Measurements from ENCODE around the gene ZSCAN30.

The ZSCAN30 gene

GRCh38 chr18:35278085-35278484 is 11.9 kb downstream of the ZSCAN30 start:
- DNase-seq: no peak

GRCh38 chr18:35277633-35278032 is 12.4 kb downstream of the ZSCAN30 start:
- DNase-seq: no peak

DNA sequence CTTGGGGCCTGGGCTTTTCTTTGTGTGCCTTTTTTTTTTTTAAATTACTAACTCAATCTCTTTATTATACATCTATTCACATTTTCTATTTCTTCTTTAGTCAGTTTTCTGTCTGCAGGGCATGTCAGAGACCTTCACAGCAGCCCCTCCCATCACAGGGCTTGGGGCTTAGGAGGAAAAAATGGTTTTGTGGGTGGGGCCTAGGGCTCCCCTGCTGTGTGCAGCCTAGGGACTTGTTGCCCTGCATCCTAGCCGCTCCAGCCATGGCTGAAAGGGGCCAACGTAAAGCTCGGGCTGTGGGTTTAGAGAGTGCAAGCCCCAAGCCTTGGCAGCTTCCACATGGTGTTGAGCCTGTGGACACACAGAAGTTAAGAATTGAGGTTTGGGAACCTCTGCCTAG is 13.8 kb downstream of the ZSCAN30 start:
- DNase-seq: no peak

DNA sequence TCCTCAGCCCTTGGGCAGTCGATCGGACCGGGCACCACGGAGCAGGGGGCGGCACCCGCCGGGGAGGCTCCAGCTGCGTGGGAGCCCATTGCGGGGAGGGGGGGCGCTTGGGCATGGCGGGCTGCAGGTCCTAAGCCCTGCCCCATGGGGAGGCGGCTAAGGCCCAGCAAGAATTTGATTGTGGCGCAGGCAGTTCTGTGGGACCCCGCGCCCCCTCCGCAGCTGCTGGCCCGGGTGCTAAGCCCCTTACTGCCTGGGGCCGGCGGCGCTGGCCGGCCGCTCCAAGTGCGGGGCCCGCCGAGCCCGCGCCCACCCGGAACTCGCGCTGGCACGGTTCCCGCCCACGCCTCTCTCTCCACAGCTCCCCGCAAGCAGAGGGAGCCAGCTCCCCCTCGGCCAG is 18.4 kb downstream of the ZSCAN30 start:
- DNase-seq: no peak

- peak; percentile 27 for DNase-seq
Observed at GRCh38 chr18:35268821-35269220, 21.2 kb downstream of the ZSCAN30 start.

DNA sequence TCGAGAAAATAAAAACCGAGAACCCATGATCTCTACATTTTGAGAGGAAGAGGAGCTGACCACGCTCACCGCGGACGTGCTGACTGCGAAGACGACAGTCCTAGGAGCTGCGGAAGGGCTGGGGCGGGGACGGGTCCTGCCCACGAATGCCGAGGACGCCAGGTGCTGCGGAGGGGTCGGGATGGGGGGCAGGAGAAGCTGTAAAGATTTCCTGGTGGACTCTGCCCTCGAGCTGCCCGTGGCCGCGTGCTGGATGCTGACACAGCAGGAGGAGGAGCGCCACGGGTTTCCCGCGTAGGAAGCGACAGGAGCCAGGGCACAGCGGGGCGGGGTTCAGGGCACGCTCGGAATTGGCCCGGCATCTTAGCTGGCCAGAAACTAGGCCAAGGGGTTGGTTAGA is 22.2 kb downstream of the ZSCAN30 start:
- DNase-seq: no peak

- no peak for DNase-seq
Observed at GRCh38 chr18:35267161-35267651, 22.8 kb downstream of the ZSCAN30 start.

DNA sequence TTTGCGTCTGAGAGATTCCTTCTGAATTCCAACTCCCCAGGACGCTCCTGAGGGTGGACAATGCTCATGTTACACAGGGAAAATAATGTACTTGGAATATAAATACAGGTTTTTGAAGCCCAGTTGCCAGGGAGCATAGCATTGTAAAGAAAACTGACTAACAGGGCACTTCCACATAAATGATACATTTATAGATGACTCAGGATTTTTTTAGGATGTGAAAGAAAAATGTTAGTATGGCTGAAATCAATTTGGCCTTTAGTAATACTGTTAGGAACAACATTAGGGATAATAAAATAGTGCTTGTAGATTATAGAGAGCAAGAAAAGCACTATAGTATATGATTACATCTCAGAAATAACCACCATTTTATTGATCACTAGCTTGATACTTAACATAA is 25.6 kb downstream of the ZSCAN30 start:
- no peak for DNase-seq

DNA sequence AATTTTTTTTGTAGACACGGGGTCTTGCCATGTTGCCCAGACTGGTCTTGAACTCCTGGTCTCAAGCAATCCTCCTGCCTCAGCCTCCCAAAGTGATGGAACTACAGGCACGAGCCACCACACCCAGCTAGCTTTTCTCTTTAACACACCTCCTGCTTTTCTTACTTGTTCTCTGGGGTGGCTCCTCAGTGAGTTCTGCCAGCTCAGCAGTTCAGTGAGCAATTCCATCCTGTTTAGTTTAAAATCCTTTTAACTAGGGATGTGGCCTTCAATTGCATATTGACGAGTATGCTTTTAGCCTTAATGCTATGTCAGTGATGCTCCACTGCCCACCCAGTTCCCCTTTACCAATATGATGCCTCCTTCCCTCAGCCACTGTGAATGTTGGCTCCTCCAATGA is 33.1 kb downstream of the ZSCAN30 start:
- DNase-seq: no peak

DNA sequence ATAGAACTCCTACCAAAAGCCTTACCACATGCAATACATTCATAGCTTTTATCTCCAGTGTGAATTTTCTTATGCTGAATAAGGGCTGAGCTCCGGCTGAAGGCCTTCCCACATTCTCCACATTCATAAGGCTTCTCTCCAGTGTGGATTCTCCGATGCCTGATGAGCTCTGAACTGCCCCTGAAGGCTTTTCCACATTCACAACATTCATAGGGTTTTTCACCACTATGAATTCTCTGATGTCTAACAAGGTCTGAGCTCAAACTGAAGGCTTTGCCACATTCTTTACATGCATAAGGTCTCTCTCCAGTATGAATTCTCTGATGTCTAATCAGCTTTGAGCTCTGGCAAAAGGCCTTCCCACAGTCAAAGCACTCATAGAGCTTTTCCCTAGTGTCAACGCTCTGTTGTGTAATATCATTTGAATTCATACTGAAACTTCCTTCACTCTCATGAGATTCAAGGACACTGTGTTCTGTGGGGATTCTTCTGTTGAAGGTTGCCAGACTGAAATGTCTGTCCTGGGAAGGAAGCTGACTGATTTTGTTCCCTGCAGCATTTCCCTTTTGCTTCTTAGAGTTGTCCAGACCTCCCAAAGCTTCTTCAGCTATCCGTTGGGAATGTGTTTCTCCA is 36.3 kb downstream of the ZSCAN30 start:
- no peak for DNase-seq

DNA sequence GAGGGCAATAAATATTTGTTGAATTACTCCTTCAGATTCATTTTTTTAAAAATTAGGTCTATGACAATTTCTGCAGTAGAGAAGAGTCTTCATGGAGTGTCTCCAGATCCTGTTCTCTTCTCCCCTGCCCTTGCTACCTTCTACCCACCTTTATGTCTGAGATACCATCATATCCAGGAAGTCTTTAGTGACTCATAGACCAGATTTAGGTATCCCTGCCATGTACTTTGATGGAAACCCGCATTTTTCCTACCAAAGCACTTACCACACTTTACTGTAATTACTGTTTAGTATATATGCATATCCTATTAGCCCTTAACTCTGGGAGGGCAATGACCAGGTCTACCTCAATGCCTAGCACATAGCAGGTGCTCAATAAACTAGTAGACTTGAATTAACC is 37.6 kb downstream of the ZSCAN30 start:
- no peak for DNase-seq

GRCh38 chr18:35248429-35248828 is 41.6 kb downstream of the ZSCAN30 start:
- no peak for DNase-seq

DNA sequence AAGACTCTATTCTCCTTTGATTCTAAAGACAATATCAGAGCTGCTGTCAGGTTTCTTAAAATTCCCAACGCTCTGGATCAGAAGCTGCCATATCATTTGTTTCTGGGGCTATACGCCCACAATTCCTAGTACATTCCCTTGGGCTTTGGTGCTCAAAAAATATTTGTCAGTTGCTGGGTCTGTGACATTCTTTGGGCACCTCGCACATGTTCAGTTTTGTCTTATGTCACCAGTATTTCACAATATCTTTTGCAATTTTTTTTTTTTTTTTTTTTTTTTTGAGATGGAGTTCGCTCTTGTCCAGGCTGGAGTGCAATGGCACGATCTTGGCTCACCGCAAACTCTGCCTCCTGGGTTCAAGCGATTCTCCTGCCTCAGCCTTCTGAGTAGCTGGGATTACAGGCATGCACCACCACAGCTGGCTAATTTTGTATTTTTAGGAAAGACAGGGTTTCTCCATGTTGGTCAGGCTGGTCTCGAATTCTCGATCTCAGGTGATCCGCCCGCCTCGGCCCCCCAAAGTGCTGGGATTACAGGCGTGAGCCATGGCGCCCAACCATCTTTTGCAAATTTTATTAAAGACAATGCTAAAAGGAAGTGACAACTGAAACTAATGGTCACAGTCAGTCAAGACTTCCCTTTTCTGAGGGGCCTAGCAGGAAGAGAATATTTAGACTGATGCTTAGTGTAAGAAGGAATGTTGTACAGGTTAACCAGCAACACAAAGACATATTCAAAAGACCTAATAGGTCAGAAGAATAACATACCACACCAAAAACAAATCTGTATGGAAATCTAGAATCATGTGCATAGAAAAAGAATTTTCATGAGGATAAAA is 42.4 kb downstream of the ZSCAN30 start:
- DNase-seq: no peak

- no peak for DNase-seq
Observed at GRCh38 chr18:35246831-35247230, 43.2 kb downstream of the ZSCAN30 start.

GRCh38 chr18:35245719-35246317 is 44.2 kb downstream of the ZSCAN30 start:
- DNase-seq: peak; percentile 5

GRCh38 chr18:35244671-35245070 is 45.4 kb downstream of the ZSCAN30 start:
- DNase-seq: no peak

- no peak for DNase-seq
Observed at GRCh38 chr18:35242426-35242825, 47.6 kb downstream of the ZSCAN30 start.

DNA sequence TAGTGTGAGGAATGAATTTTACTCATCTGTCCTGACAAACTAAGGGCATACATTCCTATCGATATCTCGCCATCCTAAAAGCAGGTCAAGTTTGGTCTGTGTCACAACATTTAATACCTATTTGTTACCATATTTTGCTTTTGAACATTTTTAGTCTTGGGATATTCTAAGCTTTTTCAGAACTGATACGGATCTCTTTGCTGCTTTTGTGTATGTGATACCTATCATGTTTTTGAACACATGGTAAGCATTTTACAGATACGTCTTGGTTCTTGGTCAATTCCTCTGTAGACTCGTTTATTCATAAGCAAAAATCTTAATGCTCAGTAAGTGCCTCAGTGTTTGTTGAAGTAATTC is 48.6 kb downstream of the ZSCAN30 start:
- no peak for DNase-seq

- DNase-seq: peak; percentile 97
Observed at GRCh38 chr18:35240664-35241447, 49.2 kb downstream of the ZSCAN30 start, which contains the start of gene ZNF397. Gene ZNF397, plus strand, starts transcription at chr18:35241034. Its CDS starts 1,437 bp downstream, at chr18:35242471.

DNA sequence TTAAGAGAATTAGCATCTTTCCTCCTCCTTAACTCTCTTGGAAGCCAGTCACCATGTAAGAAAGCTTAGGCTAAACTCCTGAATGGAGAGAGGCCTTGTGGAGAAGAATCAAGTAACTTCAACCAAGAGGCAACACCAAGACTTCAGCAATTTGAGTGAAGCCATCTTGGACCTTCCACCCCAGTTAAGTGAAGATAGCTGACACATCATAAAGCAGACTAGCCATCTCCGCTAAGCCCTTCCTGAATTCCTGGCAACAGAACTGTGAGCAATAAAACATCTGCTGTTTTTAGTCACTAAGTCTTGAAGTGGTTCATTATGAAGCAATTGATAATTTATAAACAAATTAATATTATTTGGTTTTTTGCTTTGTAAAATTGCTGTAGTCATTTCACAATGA is 50.7 kb downstream of the ZSCAN30 start:
- DNase-seq: no peak

GRCh38 chr18:35236571-35237363 is 53.3 kb downstream of the ZSCAN30 start:
- DNase-seq: no peak

DNA sequence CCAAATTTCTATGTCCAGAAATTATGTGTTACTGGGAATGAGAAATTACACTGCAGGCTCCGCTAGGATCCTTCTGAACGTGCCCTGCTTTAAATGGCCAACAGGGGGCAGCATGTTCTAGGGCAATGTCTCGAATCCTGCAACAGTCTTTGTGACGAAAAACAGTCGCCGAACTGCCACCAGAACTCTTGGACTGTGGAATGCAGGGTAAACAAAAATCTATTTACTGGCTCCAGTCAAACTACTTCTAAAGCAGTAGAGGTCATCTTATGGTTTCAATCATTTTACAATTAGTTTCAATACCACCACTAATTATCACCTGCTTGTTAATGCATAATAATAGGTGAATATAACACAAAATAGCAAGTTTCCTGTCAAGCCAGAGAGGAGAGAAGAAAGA is 59.0 kb downstream of the ZSCAN30 start:
- DNase-seq: peak; percentile 89
